Esophagus squamous epithelium (tissue), 4 donors: Measurements from ENCODE around the gene KLHL8.

ENCODE experiments used
- CTCF ChIP-seq, 6 experiments: fragments of 450-650 bp in 4 of 6; fragments of 200-600 bp in 2 of 6; sonication (generic) in 2 of 6; IDR thresholded peaks; one replicate each; pipeline ENCODE4 v1.5.1; 2016 to 2019; ENCODE audit warnings: antibody characterized with exemption in 6 of 6, mild to moderate bottlenecking in 4 of 6, moderate library complexity in 4 of 6
- POLR2A ChIP-seq, 4 donors: fragments of 450-650 bp; IDR thresholded peaks; one replicate each; pipeline ENCODE4 v1.6.1; 2017; ENCODE audit warnings: antibody characterized with exemption in 4 of 4, mild to moderate bottlenecking in 4 of 4, moderate library complexity in 3 of 4

GRCh38 chr4:87209696-87210095 is 10.7 kb downstream of the KLHL8 start:
- TF ChIP-seq CTCF (IDR thresholded peaks at IDR 0.05) = no peak
- TF ChIP-seq POLR2A (IDR thresholded peaks at IDR 0.05) = no peak
